Lung (tissue), 12 donors: ENCODE results near the gene IL27RA. TPM values are rescaled to one million over a fixed set of nuclear protein-coding genes. Genes with fewer than 3 reads are reported as not detected.

Experiments
- ATAC-seq: fragments of 200-7000 bp; cut with Tn5 transposase; one replicate; pipeline ENCODE4 v1.9.1; 2020; ENCODE audit warnings: moderate number of reproducible peaks; ENCODE audit not compliant: insufficient read depth, low FRiP score
- DNase-seq, 3 donors: peaks; one replicate each; pipeline ENCODE4 v3.0.0-alpha.2; 2013 to 2017
- H3K27ac ChIP-seq, 2 donors: one replicate each; pipeline ENCODE4 v1.5.1; 2013; ENCODE audit warnings: mild to moderate bottlenecking in 2 of 2, moderate library complexity in 2 of 2, control low read depth in 1 of 2, inconsistent platforms in 1 of 2, low read depth in 1 of 2, low read length in 1 of 2
- H3K27me3 ChIP-seq, 3 donors: one replicate each; pipeline ENCODE4 v1.5.1; 2013; ENCODE audit warnings: low read length in 2 of 3; ENCODE audit not compliant: control insufficient read depth in 3 of 3, insufficient read depth in 3 of 3
- H3K36me3 ChIP-seq, 4 donors: one replicate each; pipeline ENCODE4 v1.5.1; 2013; ENCODE audit warnings: low read length in 4 of 4, mild to moderate bottlenecking in 1 of 4, moderate library complexity in 1 of 4; ENCODE audit not compliant: control insufficient read depth in 4 of 4, insufficient read depth in 4 of 4
- H3K4me1 ChIP-seq, 5 donors: one replicate each; pipeline ENCODE4 v1.5.1; 2013; ENCODE audit warnings: low read length in 5 of 5, mild to moderate bottlenecking in 2 of 5, moderate library complexity in 1 of 5; ENCODE audit not compliant: control insufficient read depth in 5 of 5, insufficient read depth in 5 of 5
- H3K4me3 ChIP-seq: one replicate; pipeline ENCODE4 v1.5.1; 2013; ENCODE audit warnings: mild to moderate bottlenecking, control low read depth, moderate library complexity
- H3K9ac ChIP-seq, 2 donors: one replicate each; pipeline ENCODE4 v1.5.1; 2013; ENCODE audit warnings: low read length in 2 of 2, control low read depth in 1 of 2; ENCODE audit not compliant: insufficient read depth in 1 of 2
- H3K9me3 ChIP-seq, 4 donors: one replicate each; pipeline ENCODE4 v1.5.1; 2013; ENCODE audit warnings: low read length in 3 of 4, mild to moderate bottlenecking in 1 of 4, moderate library complexity in 1 of 4; ENCODE audit not compliant: control insufficient read depth in 4 of 4, insufficient read depth in 3 of 4
- CTCF ChIP-seq: IDR thresholded peaks from 2 replicates; pipeline ENCODE4 v1.5.1; 2012; ENCODE audit warnings: mild to moderate bottlenecking; ENCODE audit errors: control extremely low read depth, extremely low read depth
- WGBS, 2 donors: extraction: QIAGEN DNeasy Blood & Tissue Kit; methylation state at CpG; one replicate each; pipeline ENCODE4 v1.1.7; 2013; 5-methylcytosine and 5-hydroxymethylcytosine counted together
- polyA plus RNA-seq, 2 donors: library from polyadenylated mRNA; stranded (reverse); fragments of 200-250 nt; gene quantifications; one replicate each; pipeline ENCODE4 v1.2.1, GENCODE V29; 2013
- total RNA-seq, 2 donors: library from RNA; depleted of rRNA in 1 of 2; stranded (reverse); fragments of >200 nt in 1 of 2; gene quantifications; one replicate each; pipeline ENCODE4 v1.2.1, GENCODE V29; 2014 to 2021
- donor health status: control.
- donor health status: control.
- donor health status: Bipolar disorder and iron deficiency.
- donor health status: healthy.
- donor health status: DM: yes; HTN: yes; CAD: no.

Gene IL27RA
- total and polyA plus RNA-seq, 4 donors, result 7.0 to 22.7 (median 15.0) TPM

DNA sequence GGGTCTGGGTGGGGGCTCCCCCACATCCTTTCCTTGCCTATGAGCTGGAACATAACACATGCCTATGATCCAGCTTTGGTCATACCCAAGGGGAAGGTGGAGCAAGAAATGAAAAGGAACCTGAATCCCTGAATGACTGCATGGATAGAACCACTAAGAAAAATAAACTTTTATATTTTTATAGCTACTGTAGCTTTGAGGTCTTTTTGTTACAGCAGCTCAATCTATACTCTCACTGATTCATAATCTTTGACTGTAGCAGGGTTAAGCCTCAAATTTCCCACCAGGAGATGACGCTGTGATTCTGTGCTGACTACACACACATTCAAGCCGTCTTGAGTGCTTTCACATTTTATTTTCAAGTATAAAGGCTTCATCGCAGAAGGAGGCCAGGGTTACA, 21.5 kb downstream of the IL27RA start:
- WGBS, 2 donors, result 95 to 98% methylated on average over 3 of the region's 3 CpGs

DNA sequence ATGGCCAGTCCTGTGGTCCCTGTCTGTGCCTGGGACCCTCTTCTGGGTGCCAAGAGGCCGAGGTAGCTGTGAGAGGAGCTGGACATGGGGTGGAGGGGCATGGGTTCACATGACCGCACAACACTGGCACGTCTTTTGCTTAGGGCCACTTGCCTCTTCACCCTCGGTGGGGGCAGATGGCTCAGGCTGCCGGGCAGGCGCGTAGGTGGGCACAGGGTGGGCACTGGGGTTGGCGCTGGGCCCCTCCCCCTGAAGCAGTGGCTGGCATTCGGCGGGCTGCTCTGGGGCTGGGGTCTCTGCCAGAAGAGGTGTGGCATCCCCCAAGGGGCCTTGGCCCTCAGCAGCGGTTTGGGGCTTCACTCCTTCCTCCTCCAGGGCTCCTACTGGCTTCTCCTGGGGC, 21.9 kb downstream of the IL27RA start:
- Histone ChIP-seq H3K27me3 (peaks cover 0 to 3% (median 3%) of the 10 kb centered on the region in 3 donors), H3K4me3 (no peak overlapping the region), H3K4me1 (peaks cover 1 to 11% (median 4%) of the 10 kb centered on the region in 5 donors), H3K36me3 (peaks cover 0 to 19% (median 3%) of the 10 kb centered on the region in 4 donors), H3K9ac (no peak overlapping the region), H3K27ac (no peak overlapping the region), H3K9me3 (peaks cover 0 to 6% (median 0%) of the 10 kb centered on the region in 4 donors)
- 92 to 93% methylated on average over 11 of the region's 11 CpGs for WGBS, 2 donors
- no peak for TF ChIP-seq CTCF
- DNase-seq (no peak), ATAC-seq (no peak)

More for the DNA sequence above, 21.5 kb downstream of the IL27RA start:
- no peaks in the 10 kb centered on the region for H3K27me3 ChIP-seq
- peaks cover 0 to 21% (median 3%) of the 10 kb centered on the region in 4 donors for H3K36me3 ChIP-seq
- no peak overlapping the region for H3K27ac ChIP-seq
- DNase-seq, result no peak
- H3K9ac ChIP-seq, result no peak overlapping the region
- H3K4me3 ChIP-seq, result no peak overlapping the region
- no peak for ATAC-seq
- H3K9me3 ChIP-seq, result peaks cover 0 to 6% (median 1%) of the 10 kb centered on the region in 4 donors
- H3K4me1 ChIP-seq, result peaks cover under 1 to 8% (median 1%) of the 10 kb centered on the region in 5 donors
- TF ChIP-seq CTCF, result no peak

GRCh38 chr19:14054099-14054498, 22.5 kb downstream of the IL27RA start:
- Histone ChIP-seq H3K27ac (no peak overlapping the region), H3K9ac (no peak overlapping the region), H3K4me3 (no peak overlapping the region), H3K27me3 (peaks cover 0 to 6% (median 5%) of the 10 kb centered on the region in 3 donors), H3K4me1 (peaks cover 3 to 11% (median 4%) of the 10 kb centered on the region in 5 donors), H3K36me3 (peaks cover 0 to 16% (median 3%) of the 10 kb centered on the region in 4 donors), H3K9me3 (peaks cover 0 to 6% (median 0%) of the 10 kb centered on the region in 4 donors)
- 75 to 78% methylated on average over 6 of the region's 6 CpGs for WGBS, 2 donors
- DNase-seq (no peak), ATAC-seq (no peak)
- TF ChIP-seq CTCF, result no peak

GRCh38 chr19:14054721-14055120, 23.2 kb downstream of the IL27RA start:
- Histone ChIP-seq H3K9ac (no peak overlapping the region), H3K27ac (no peak overlapping the region), H3K4me1 (peaks cover 3 to 11% (median 4%) of the 10 kb centered on the region in 5 donors), H3K9me3 (peaks cover 0 to 6% (median 0%) of the 10 kb centered on the region in 4 donors), H3K4me3 (no peak overlapping the region), H3K36me3 (peaks cover 0 to 15% (median 3%) of the 10 kb centered on the region in 4 donors), H3K27me3 (peaks cover 0 to 6% (median 5%) of the 10 kb centered on the region in 3 donors)
- 41 to 61% methylated on average over 11 of the region's 11 CpGs for WGBS, 2 donors
- DNase-seq (no peak), ATAC-seq (no peak)
- TF ChIP-seq CTCF, result no peak
